ENCODE measurements around the gene UBE2L3. TPM values are rescaled to one million over a fixed set of nuclear protein-coding genes. Genes with fewer than 3 reads are reported as not detected.
A peak's percentile ranks its signal among the peaks of the same experiment; 100 is the strongest.
"Not testable (repeated sequence)": the region's sequence is repeated elsewhere in the genome, so short reads cannot be mapped to it uniquely, and the experiment has no call there.

Gene UBE2L3
- total RNA-seq, 1 experiment from 2014 or later, result 44.2 TPM

GRCh38 chr22:21592422-21592821, 24.9 kb downstream of the UBE2L3 start:
- H3K36me3 Mint-ChIP-seq (ENCODE audit: insufficient read depth, unreplicated experiment), result peaks cover 76% of the 10 kb centered on the region
- CTCF ChIA-PET, result interaction anchor here (1.1 to 1.2 kb wide), 2 partner anchors 24 to 54 kb away, joined by 3 to 5 read pairs; no protein-coding TSS in a partner anchor
- H3K4me1 Mint-ChIP-seq (ENCODE audit: insufficient read depth, unreplicated experiment), result peaks cover 15% of the 10 kb centered on the region
- DNase-seq (ENCODE audit: unreplicated experiment), result no peak
- H3K9me3 Mint-ChIP-seq (ENCODE audit: unreplicated experiment), result no peaks in the 10 kb centered on the region
- H3K27ac Mint-ChIP-seq (ENCODE audit: low read depth, unreplicated experiment), result no peak overlapping the region
- intact Hi-C loops (cut with micrococcal nuclease), result no loop called here
- TF ChIP-seq CTCF (IDR thresholded peaks at IDR 0.05; ENCODE audit: unreplicated experiment), result no peak
- H3K4me3 Mint-ChIP-seq (ENCODE audit: unreplicated experiment), result no peak overlapping the region
- no TSS peak for BruUV-seq (replicated peaks)
- no peaks in the 10 kb centered on the region for H3K27me3 Mint-ChIP-seq (ENCODE audit: insufficient read depth, unreplicated experiment)
- POLR2A ChIA-PET, result no interaction called here

DNA sequence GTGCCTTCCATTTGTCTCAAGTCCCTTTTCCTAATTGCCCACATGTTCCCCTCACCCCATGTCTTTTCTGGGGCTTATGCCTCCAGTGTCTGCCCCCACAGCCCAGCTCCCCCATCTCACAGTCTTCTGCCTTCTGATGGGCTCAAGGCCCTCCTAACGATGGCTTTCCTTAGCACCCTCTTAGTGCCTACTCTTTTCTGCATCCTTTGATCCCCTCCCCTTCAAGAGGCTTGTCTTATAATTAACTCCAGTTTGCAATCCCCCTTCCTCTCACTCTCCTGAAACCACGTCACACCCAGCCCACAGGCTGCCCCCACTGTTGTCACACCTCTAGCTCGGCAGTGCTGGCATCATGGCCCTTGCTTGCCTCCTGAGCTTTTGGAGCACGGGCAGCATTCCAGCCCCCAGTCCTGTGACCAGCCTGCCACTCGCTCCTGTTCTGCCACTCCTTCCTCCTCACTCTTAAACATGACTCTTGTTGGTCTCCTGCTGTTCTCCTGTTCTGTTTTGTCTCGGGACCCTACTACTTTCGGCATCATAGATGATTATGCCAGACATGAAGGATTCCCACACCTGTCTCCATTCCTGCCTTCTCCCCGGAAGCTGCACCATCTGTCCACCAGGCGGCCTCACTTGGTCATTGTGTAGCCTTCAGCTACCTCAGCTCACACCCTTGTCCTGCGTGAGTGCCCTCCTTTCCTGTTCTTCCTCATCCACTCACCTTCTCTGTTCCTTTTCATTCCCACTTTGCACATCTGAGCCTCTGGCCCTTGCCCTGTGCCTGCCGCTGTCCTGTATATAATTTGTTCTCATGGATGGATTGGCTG, 26.1 kb downstream of the UBE2L3 start:
- peak; percentile 20 for TF ChIP-seq CTCF (IDR thresholded peaks at IDR 0.05; ENCODE audit: unreplicated experiment)
- H3K4me1 Mint-ChIP-seq (ENCODE audit: insufficient read depth, unreplicated experiment), result peaks cover 15% of the 10 kb centered on the region
- no peaks in the 10 kb centered on the region for H3K27me3 Mint-ChIP-seq (ENCODE audit: insufficient read depth, unreplicated experiment)
- H3K9me3 Mint-ChIP-seq (ENCODE audit: unreplicated experiment), result no peaks in the 10 kb centered on the region
- intact Hi-C loops (cut with micrococcal nuclease), result no loop called here
- no TSS peak for BruUV-seq (replicated peaks)
- H3K4me3 Mint-ChIP-seq (ENCODE audit: unreplicated experiment), result no peak overlapping the region
- peaks cover 70% of the 10 kb centered on the region for H3K36me3 Mint-ChIP-seq (ENCODE audit: insufficient read depth, unreplicated experiment)
- ChIA-PET POLR2A (no interaction called here), CTCF (interaction anchor here (0.6 to 1.2 kb wide), 3 partner anchors 8 to 53 kb away, joined by 3 to 5 read pairs (median 3); no protein-coding TSS in a partner anchor)
- DNase-seq (ENCODE audit: unreplicated experiment), result peak; percentile 39
- H3K27ac Mint-ChIP-seq (ENCODE audit: low read depth, unreplicated experiment), result no peak overlapping the region

DNA sequence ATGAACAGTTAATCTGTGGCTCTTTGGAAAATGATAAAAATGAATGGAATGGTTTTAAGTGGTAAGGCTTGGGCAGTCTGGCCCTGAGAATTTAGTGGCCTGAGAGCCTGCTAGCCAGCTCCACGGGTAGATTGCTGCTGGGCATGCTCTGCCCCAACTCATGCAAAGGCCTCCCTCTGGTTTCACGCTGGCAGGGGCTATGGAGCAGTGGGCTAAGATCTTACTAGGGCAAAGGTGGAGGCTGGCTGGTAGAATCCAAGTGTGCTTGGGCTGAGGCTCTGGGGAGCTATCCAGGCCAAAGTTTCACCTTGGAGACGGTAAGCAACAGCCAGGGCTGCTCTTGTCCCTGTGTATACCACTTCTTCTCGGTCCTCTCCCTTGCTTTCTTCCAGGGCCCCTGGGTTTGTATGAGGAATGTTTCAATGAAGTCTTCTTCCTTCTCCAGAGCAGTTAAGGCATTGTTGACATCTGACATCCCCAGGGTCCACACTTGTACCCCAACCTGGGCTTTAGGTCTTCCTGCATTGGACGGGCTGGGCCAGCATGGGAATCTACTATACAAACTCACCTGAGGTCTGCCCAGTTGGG, 27.4 kb downstream of the UBE2L3 start:
- intact Hi-C loops (cut with micrococcal nuclease), result no loop called here
- BruUV-seq (replicated peaks), result TSS peak; percentile 23
- peaks cover 72% of the 10 kb centered on the region for H3K36me3 Mint-ChIP-seq (ENCODE audit: insufficient read depth, unreplicated experiment)
- POLR2A ChIA-PET, result no interaction called here
- H3K4me3 Mint-ChIP-seq (ENCODE audit: unreplicated experiment), result no peak overlapping the region
- H3K9me3 Mint-ChIP-seq (ENCODE audit: unreplicated experiment), result no peaks in the 10 kb centered on the region
- no peak for DNase-seq (ENCODE audit: unreplicated experiment)
- H3K27ac Mint-ChIP-seq (ENCODE audit: low read depth, unreplicated experiment), result no peak overlapping the region
- TF ChIP-seq CTCF (IDR thresholded peaks at IDR 0.05; ENCODE audit: unreplicated experiment), result no peak
- CTCF ChIA-PET, result no interaction called here
- no peaks in the 10 kb centered on the region for H3K27me3 Mint-ChIP-seq (ENCODE audit: insufficient read depth, unreplicated experiment)
- H3K4me1 Mint-ChIP-seq (ENCODE audit: insufficient read depth, unreplicated experiment), result peaks cover 19% of the 10 kb centered on the region

- CTCF ChIA-PET, result interaction anchor here (1.1 to 1.5 kb wide), 2 partner anchors 17 to 145 kb away, joined by 4 read pairs; no protein-coding TSS in a partner anchor
- POLR2A ChIA-PET; H3K9me3 Mint-ChIP-seq (ENCODE audit: unreplicated experiment); intact Hi-C loops (cut with micrococcal nuclease); DNase-seq (ENCODE audit: unreplicated experiment); H3K4me3 Mint-ChIP-seq (ENCODE audit: unreplicated experiment); BruUV-seq (replicated peaks); H3K27ac Mint-ChIP-seq (ENCODE audit: low read depth, unreplicated experiment); H3K27me3 Mint-ChIP-seq (ENCODE audit: insufficient read depth, unreplicated experiment); H3K4me1 Mint-ChIP-seq (ENCODE audit: insufficient read depth, unreplicated experiment): not testable (repeated sequence)
- H3K36me3 Mint-ChIP-seq (ENCODE audit: insufficient read depth, unreplicated experiment), result peaks cover 65% of the 10 kb centered on the region
Observed at GRCh38 chr22:21596356-21597135, 29.0 kb downstream of the UBE2L3 start.
